ENCODE measurements around the gene APBA1.
"Not testable (repeated sequence)": the region's sequence is repeated elsewhere in the genome, so short reads cannot be mapped to it uniquely, and the experiment has no call there.

Gene APBA1

GRCh38 chr9:69604568-69605219 is 67.5 kb downstream of the APBA1 start:
- no peak for DNase-seq (ENCODE audit: low read depth)

DNA sequence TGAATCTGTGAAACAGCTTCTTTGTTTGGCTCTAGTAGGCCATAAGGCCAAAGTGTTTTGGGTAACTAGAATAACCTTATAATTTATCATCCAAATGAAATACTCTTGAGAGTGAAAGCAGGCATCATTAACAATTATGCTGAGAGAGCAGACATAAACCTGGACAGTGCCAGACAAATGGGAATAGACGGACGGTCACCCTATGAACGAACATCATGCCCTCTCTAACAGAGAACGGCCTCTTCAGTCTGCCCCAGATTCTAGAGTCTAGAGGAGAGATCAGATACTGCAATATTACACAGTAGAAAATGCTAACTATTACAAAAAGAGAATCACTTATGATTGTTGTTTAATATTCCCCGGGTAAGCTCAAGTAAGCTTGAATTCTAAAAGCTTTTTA is 68.5 kb downstream of the APBA1 start:
- DNase-seq (ENCODE audit: low read depth) = no peak

DNA sequence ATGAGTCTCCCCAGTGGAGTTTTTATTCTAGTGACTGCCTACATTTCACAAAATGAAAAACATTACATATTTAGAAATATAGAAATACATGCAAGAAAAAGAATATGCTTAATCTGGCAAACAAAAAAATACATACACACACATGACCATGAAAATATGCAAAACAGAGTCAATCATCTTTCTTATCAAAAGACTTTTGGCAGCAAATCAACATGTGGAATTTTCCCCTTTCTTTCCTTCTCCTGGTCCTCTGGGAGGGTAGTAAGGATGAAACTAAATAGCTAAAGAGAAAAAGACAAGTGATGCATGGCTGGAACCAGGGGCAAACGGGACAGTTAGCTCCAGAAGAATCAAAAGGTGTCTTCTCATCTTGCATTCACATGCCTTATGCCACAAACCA is 69.4 kb downstream of the APBA1 start:
- DNase-seq (ENCODE audit: low read depth) = no peak

DNA sequence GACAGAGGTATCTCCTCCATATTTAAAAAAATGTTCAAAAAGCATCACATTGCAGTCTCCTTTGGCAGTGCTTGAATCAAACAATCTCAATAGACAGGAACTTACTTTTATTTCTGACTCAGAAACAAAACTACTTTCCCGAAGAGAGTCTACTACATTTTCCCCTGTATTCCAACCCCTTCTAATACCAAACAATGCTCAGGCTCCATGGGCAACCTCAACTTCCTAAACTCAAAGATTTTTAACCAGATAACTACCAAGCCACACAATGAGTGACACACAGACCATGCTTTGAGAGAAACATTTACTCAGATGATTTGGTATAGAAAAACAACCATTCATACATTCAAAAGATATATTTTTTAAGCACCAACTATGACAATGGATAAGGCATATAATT is 70.5 kb downstream of the APBA1 start:
- no peak for DNase-seq (ENCODE audit: low read depth)

- DNase-seq (ENCODE audit: low read depth) = no peak
Measured at GRCh38 chr9:69600314-69601047, 71.7 kb downstream of the APBA1 start.

- no peak for DNase-seq (ENCODE audit: low read depth)
Measured at GRCh38 chr9:69599232-69599971, 72.8 kb downstream of the APBA1 start.

GRCh38 chr9:69596906-69597305 is 75.3 kb downstream of the APBA1 start:
- DNase-seq (ENCODE audit: low read depth) = not testable (repeated sequence)

DNA sequence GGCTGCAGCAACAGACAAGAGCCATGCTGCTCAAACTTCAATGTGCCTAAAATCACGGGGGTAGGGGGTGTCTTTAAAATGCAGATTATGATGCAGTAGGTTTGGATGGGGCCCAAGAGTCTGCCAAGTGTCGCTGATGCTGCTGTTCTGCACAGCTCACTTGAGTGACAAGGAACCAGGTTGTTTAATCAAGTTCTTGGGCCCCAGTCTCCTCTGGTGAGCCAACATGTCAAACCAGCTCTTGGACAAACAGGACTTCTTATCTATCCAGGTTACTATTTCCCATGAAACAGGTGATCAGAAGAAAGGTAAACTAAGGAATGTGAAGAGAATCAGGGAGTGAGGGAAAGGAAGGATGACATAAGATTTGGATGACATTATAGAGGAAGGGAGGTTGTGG is 78.0 kb downstream of the APBA1 start:
- DNase-seq (ENCODE audit: low read depth) = no peak

DNA sequence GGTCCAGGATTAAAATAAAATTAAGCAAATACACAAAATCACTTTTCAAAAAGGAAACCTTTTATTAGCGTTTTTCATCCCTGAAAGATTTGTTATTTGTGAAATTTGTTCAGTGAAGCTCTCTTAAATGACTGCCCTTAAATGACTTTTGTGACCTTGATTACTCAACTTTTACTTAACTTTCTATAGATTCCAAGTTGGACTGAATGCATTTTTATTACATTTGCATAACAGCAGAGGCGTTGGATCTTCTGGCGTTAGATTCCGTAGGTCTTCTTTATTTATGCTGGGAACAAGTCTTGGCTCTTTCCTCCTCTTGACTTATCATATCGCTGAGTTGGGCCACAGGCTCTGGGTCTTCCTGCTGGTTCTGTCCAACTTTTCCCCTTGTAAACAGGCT is 78.4 kb downstream of the APBA1 start:
- no peak for DNase-seq (ENCODE audit: low read depth)

GRCh38 chr9:69593301-69593700 is 78.9 kb downstream of the APBA1 start:
- DNase-seq (ENCODE audit: low read depth) = no peak

GRCh38 chr9:69590266-69590665 is 81.9 kb downstream of the APBA1 start:
- no peak for DNase-seq (ENCODE audit: low read depth)

DNA sequence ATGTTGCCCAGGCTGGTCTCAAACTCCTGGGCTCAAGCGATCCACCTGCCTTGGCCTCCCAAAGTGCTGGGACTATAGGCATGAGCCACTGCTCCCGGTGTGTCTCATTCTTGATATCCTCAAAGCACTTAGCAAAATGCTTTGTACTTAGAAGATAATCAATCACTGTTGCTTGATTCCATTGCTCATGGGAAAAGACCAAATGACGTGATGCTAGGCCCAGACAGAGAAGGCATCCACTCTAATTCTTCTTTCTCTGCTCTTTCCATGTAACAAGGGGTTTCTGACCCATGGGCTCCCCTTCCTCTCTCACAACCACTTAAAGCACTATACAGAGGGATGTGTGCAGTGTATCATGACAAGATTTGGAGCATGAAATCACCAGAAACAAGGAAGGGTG is 83.0 kb downstream of the APBA1 start:
- DNase-seq (ENCODE audit: low read depth) = no peak

DNA sequence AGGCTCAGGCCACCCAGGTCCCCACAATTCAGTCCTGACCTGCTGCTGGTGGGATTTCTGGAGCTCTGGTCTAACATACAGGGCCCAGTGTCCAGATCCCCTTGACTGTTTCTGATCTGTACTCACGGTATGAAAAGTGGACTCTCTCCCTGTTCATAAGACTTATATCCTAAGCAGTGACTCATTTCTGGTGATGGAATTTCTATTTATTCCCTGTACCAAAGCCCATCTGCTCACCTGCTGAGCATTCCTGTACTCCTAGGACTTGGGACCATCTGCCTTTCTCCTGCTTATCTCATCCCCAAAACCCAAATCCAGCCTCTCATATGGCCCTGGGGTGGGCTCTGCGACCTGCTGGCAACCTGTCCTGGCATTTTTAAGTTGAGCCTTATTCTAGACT is 86.6 kb downstream of the APBA1 start:
- DNase-seq (ENCODE audit: low read depth) = no peak

DNA sequence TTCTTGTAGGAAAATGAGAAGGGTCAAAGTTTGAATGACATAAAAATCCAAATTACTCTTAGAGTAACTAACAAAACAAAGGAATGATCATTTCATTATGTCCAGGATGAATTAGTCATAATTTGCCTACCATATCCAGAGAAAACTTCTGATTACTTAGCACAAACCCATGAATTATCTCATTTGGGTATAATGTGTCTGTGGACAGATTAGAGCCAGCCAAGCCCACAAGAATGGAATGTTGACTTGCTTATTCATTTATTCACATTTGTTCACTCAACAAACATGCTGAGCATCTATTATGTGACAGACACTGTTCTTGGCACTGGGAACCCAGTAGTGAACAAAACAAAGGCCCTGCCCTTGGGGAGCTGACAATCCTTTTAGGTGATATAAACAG is 87.4 kb downstream of the APBA1 start:
- DNase-seq (ENCODE audit: low read depth) = no peak

DNA sequence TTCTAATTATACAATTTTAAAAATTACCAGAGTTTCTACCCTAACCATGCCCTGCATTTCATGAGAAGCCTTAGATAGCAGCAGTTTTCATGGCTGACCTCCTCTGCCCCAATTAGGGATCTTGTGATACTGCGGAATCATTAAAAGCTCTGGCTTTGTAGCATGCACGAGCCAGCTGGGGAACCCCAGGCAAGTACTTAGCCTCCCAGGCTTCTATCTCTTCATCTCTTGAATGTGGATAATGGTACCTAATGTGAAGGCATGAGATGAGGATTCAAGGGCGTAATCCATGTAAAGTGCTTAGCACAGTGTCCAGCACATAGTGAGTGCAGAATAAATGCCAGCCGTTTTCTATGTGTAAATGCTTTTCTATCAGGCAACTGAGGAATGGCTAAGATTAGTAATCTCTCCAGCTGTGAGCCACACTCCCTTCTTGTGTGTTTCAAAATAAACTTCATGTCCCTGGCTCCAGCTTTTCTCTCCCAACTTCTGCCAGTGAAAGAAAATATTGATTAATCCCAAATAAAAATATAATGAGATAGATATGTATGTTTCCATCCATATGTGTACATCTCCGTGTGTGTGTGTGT is 88.4 kb downstream of the APBA1 start:
- DNase-seq (ENCODE audit: low read depth) = no peak

- no peak for DNase-seq (ENCODE audit: low read depth)
Measured at GRCh38 chr9:69582544-69583297, 89.5 kb downstream of the APBA1 start.

DNA sequence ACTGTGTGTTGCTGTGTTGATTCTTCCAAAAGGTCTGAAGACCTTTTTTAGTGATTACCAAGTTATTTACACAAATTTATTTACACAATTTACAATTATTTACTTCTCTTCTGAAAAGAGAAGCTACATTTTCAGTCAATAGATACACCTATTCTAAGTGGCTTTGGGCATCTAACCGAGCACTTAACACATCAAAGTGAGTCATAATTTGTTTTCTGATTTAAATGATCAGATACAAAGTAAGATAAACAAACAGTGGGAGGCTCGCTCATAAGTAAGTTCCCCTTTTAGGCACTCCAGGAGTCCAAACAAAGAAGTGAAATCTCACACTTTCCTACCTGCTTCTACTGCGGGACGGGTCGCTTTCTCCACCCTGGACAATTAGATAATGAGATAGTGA is 90.2 kb downstream of the APBA1 start:
- no peak for DNase-seq (ENCODE audit: low read depth)

- DNase-seq (ENCODE audit: low read depth) = no peak
Measured at GRCh38 chr9:69580582-69581214, 91.5 kb downstream of the APBA1 start.

GRCh38 chr9:69579760-69580581 is 92.2 kb downstream of the APBA1 start:
- DNase-seq (ENCODE audit: low read depth) = no peak

DNA sequence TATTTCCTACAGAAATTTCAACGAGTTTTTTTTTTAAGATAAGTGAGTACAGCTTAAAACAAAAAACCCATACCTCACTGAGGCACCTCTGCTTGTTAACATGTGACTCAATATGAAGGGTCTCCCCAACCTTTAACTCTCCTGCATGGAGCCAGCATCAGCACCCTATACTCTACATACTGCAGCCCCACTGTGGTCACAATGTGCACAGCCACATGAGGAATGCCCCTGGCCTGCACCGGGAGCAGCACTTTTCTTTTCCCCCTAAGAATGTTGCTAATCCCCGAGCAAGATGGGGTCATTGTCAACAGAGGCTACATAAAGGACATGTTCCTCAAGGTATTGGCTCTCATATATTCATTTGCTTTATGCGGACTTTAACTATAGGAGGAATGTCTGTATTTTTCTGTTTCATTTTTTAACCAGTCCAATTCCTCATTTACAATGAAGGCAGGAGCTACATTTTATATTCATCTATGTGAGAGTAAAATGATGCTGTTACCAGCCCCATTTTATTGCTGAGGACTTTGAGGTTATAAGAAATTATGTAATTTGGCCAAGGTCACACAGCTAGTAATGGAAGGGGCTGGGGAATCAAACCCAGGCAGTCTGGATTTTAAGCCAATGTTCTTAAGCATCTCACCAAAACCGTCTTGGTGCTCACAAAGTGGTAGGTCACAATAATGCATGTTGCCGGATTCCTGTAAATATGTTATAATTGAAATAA is 93.0 kb downstream of the APBA1 start:
- no peak for DNase-seq (ENCODE audit: low read depth)
